VCaP (cell line): ENCODE measurements around the gene STXBP3.

Experiments used
- H3K27ac ChIP-seq: fragments of 450-650 bp; 2 replicates; pipeline ENCODE4 v1.5.1; 2017
- CTCF ChIP-seq: fragments of 450-650 bp; conservative IDR thresholded peaks from 2 replicates; pipeline ENCODE4 v1.5.1; 2017; ENCODE audit warnings: mild to moderate bottlenecking, moderate library complexity

Gene STXBP3

GRCh38 chr1:108742253-108742652 lies 4.2 kb upstream of the STXBP3 start:
- no peak for TF ChIP-seq CTCF
- no peak overlapping the region for H3K27ac ChIP-seq

- no peak for TF ChIP-seq CTCF
- H3K27ac ChIP-seq, result peak overlapping the region; percentile 89
Observed at GRCh38 chr1:108745980-108746381, 493 bp upstream of the STXBP3 start.

- TF ChIP-seq CTCF, result no peak
- H3K27ac ChIP-seq, result peak overlapping the region; percentile 89
Observed at GRCh38 chr1:108747171-108747850, 837 bp downstream of the STXBP3 start.

- TF ChIP-seq CTCF, result no peak
- peak overlapping the region; percentile 89 for H3K27ac ChIP-seq
Observed at GRCh38 chr1:108747898-108748297, 1.4 kb downstream of the STXBP3 start.

GRCh38 chr1:108749081-108749480 lies 2.6 kb downstream of the STXBP3 start:
- TF ChIP-seq CTCF, result no peak
- H3K27ac ChIP-seq, result no peak overlapping the region

GRCh38 chr1:108750476-108751181 lies 4.2 kb downstream of the STXBP3 start:
- H3K27ac ChIP-seq, result no peak overlapping the region
- no peak for TF ChIP-seq CTCF

GRCh38 chr1:108753363-108753762 lies 6.9 kb downstream of the STXBP3 start:
- H3K27ac ChIP-seq, result no peak overlapping the region
- TF ChIP-seq CTCF, result no peak
